OCI-LY1 (cell line): ENCODE data around the gene FGF14.

Experiments
- H2AFZ ChIP-seq: fragments of 200-600 bp; sonication (generic), shearing (Covaris generic); 2 replicates; pipeline ENCODE4 v1.6.0; 2014; ENCODE audit warnings: antibody characterized with exemption, mild to moderate bottlenecking, low read length
- H3F3A ChIP-seq: fragments of 200-600 bp; sonication (generic), shearing (Covaris generic); 2 replicates; pipeline ENCODE4 v1.6.0; 2014; ENCODE audit warnings: mild to moderate bottlenecking, antibody characterized with exemption, low read length, moderate library complexity; ENCODE audit not compliant: insufficient read depth
- H3K27ac ChIP-seq: fragments of 200-600 bp; sonication (generic); 2 replicates; pipeline ENCODE4 v1.5.1; 2014; ENCODE audit warnings: low read length, mixed run types, mild to moderate bottlenecking, low read depth; ENCODE audit not compliant: poor library complexity, severe bottlenecking
- H3K27me3 ChIP-seq: fragments of 200-600 bp; sonication (generic); 2 replicates; pipeline ENCODE4 v1.6.0; 2014; ENCODE audit warnings: antibody characterized with exemption, mild to moderate bottlenecking, low read length, moderate library complexity; ENCODE audit not compliant: insufficient read depth
- H3K36me3 ChIP-seq: fragments of 200-600 bp; sonication (generic); 2 replicates; pipeline ENCODE4 v1.6.1; 2014; ENCODE audit warnings: mild to moderate bottlenecking, antibody characterized with exemption, low read length, moderate library complexity, mixed read lengths; ENCODE audit not compliant: insufficient read depth
- H3K4me1 ChIP-seq: fragments of 200-600 bp; sonication (generic); 2 replicates; pipeline ENCODE4 v1.5.1; 2014; ENCODE audit warnings: mild to moderate bottlenecking, low read length, moderate library complexity; ENCODE audit not compliant: insufficient read depth, severe bottlenecking
- H3K4me2 ChIP-seq: fragments of 200-600 bp; sonication (generic), shearing (Covaris generic); 2 replicates; pipeline ENCODE4 v1.6.1; 2014; ENCODE audit warnings: low read length
- H3K4me3 ChIP-seq: fragments of 200-600 bp; sonication (generic); 2 replicates; pipeline ENCODE4 v1.5.1; 2014; ENCODE audit warnings: low read length, low read depth, mild to moderate bottlenecking, mixed read lengths; ENCODE audit not compliant: poor library complexity, severe bottlenecking
- H3K79me2 ChIP-seq: fragments of 200-600 bp; shearing (Covaris generic); 2 replicates; pipeline ENCODE4 v1.6.1; 2016; ENCODE audit warnings: mixed run types, low read length, mixed read lengths; ENCODE audit not compliant: insufficient read depth
- H3K9ac ChIP-seq: fragments of 200-600 bp; sonication (generic), shearing (Covaris generic); 2 replicates; pipeline ENCODE4 v1.6.1; 2014; ENCODE audit warnings: mild to moderate bottlenecking, low read length, mixed read lengths
- H3K9me2 ChIP-seq: fragments of 200-600 bp; sonication (generic), shearing (Covaris generic); 2 replicates; pipeline ENCODE4 v1.6.1; 2014; ENCODE audit warnings: low read depth, mild to moderate bottlenecking, low read length, mixed read lengths
- H3K9me3 ChIP-seq: fragments of 200-600 bp; shearing (Covaris generic); 2 replicates; pipeline ENCODE4 v1.6.1; 2014; ENCODE audit warnings: low read length, mixed read lengths
- H4K20me1 ChIP-seq: fragments of 200-600 bp; sonication (generic), shearing (Covaris generic); 2 replicates; pipeline ENCODE4 v1.6.0; 2016; ENCODE audit warnings: mild to moderate bottlenecking, low read length; ENCODE audit not compliant: insufficient read depth
- EZH2 ChIP-seq: fragments of 200-600 bp; sonication (generic), shearing (Covaris generic); IDR thresholded peaks from 2 replicates; pipeline ENCODE4 v1.8.0; 2017; ENCODE audit warnings: borderline replicate concordance, mixed run types, mild to moderate bottlenecking, antibody characterized with exemption, low read length, moderate library complexity, mixed read lengths
- TF ChIP-seq, protein P1 (sequence below): fragments of 200-600 bp; sonication (generic), shearing (Covaris generic); IDR thresholded peaks from 2 replicates; pipeline ENCODE4 v1.5.1; 2017; ENCODE audit warnings: mild to moderate bottlenecking, antibody characterized with exemption, low read length, moderate library complexity, mixed read lengths

FGF14 gene

DNA sequence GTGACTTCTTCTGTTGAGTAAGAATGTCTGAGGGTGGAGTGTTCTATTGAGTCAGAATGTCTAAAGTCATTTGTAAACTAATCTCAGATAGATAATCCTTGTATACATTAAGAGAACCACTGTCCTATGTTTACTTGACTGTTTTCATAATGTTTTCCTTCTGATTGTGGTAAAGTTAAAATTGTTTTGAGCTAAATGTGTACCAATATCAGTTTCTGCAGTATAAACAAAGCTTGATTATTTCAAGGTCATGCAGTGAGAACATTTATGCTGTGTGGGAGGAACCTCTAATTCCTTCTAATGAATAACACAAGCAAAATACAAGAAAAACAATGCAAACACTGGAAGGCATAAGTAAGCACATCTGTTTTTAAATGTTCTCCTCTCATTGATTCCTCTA, 434.6 kb downstream of the FGF14 start:
- H3K27me3 ChIP-seq = no peaks in the 10 kb centered on the region
- no peaks in the 10 kb centered on the region for H3K9me3 ChIP-seq
- no peaks in the 10 kb centered on the region for H3F3A ChIP-seq
- H3K9me2 ChIP-seq = no peaks in the 10 kb centered on the region
- H3K9ac ChIP-seq = no peak overlapping the region
- no peak overlapping the region for H3K4me3 ChIP-seq
- no peak overlapping the region for H3K4me2 ChIP-seq
- H2AFZ ChIP-seq = no peak overlapping the region
- H3K27ac ChIP-seq = no peak overlapping the region
- no peaks in the 10 kb centered on the region for H3K36me3 ChIP-seq
- TF ChIP-seq, protein P1, sequence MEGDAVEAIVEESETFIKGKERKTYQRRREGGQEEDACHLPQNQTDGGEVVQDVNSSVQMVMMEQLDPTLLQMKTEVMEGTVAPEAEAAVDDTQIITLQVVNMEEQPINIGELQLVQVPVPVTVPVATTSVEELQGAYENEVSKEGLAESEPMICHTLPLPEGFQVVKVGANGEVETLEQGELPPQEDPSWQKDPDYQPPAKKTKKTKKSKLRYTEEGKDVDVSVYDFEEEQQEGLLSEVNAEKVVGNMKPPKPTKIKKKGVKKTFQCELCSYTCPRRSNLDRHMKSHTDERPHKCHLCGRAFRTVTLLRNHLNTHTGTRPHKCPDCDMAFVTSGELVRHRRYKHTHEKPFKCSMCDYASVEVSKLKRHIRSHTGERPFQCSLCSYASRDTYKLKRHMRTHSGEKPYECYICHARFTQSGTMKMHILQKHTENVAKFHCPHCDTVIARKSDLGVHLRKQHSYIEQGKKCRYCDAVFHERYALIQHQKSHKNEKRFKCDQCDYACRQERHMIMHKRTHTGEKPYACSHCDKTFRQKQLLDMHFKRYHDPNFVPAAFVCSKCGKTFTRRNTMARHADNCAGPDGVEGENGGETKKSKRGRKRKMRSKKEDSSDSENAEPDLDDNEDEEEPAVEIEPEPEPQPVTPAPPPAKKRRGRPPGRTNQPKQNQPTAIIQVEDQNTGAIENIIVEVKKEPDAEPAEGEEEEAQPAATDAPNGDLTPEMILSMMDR = no peak
- TF ChIP-seq EZH2 = no peak
- no peaks in the 10 kb centered on the region for H3K79me2 ChIP-seq
- no peaks in the 10 kb centered on the region for H4K20me1 ChIP-seq
- H3K4me1 ChIP-seq = no peaks in the 10 kb centered on the region

DNA sequence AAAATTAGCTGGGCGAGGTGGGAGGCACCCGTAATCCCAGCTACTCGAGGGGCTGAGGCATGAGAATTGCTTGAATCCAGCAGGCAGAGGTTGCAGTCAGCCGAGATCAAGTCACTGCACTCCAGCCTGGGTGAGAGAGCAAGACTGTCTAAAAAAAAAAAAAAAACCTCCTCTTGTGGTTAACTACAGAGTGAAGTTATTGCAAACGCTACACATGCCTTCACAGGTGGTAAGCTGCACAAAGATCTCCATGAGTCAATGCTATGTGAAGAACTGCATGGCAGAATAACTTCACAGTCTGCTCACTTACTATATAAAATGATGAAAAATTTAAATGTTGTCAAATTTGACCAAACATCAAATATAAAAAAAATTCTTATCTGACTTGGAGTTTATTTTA, 436.8 kb downstream of the FGF14 start:
- no peaks in the 10 kb centered on the region for H3K79me2 ChIP-seq
- H3K4me2 ChIP-seq = no peak overlapping the region
- no peaks in the 10 kb centered on the region for H3K36me3 ChIP-seq
- no peaks in the 10 kb centered on the region for H3F3A ChIP-seq
- TF ChIP-seq, protein P1 = no peak
- TF ChIP-seq EZH2 = no peak
- no peak overlapping the region for H2AFZ ChIP-seq
- no peaks in the 10 kb centered on the region for H3K9me3 ChIP-seq
- H4K20me1 ChIP-seq = no peaks in the 10 kb centered on the region
- no peaks in the 10 kb centered on the region for H3K9me2 ChIP-seq
- no peak overlapping the region for H3K9ac ChIP-seq
- no peak overlapping the region for H3K27ac ChIP-seq
- no peaks in the 10 kb centered on the region for H3K27me3 ChIP-seq
- H3K4me3 ChIP-seq = no peak overlapping the region
- no peaks in the 10 kb centered on the region for H3K4me1 ChIP-seq

DNA sequence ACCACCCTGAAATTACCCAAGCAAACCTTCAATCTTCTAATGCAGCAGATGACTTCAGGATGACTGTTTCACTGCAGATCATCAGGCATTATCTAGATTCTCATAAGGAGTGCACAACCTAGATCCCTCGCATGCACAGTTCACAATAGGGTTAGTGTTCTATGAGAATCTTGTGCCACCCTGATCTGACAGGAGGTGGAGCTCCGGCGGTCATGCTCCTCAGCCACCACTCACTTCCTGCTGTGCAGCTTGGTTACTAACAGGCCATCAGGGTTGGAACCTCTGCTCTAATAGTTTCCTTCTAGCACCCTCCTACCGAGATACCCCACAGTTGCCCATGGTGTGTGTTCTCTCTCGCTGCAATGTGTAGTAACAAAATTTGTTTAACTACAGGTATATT, 442.8 kb downstream of the FGF14 start:
- Histone ChIP-seq H3K36me3 (no peaks in the 10 kb centered on the region), H3K9me2 (no peaks in the 10 kb centered on the region)
- TF ChIP-seq EZH2 = no peak
- TF ChIP-seq, protein P1 = no peak; the same call in 1 of the 2 replicates

More for the DNA sequence above, 442.8 kb downstream of the FGF14 start:
- H3F3A ChIP-seq = no peaks in the 10 kb centered on the region
- no peaks in the 10 kb centered on the region for H3K79me2 ChIP-seq
- no peak overlapping the region for H3K4me2 ChIP-seq
- H4K20me1 ChIP-seq = no peaks in the 10 kb centered on the region
- no peak overlapping the region for H2AFZ ChIP-seq
- no peak overlapping the region for H3K9ac ChIP-seq
- H3K9me3 ChIP-seq = no peaks in the 10 kb centered on the region
- no peaks in the 10 kb centered on the region for H3K4me1 ChIP-seq
- no peak overlapping the region for H3K27ac ChIP-seq
- H3K27me3 ChIP-seq = no peaks in the 10 kb centered on the region
- no peak overlapping the region for H3K4me3 ChIP-seq
